ENCODE data around the gene NTN3. TPM values are rescaled to one million over a fixed set of nuclear protein-coding genes. Genes with fewer than 3 reads are reported as not detected.
A peak's percentile ranks its signal among the peaks of the same experiment; 100 is the strongest.

NTN3 gene
- total and polyA plus RNA-seq, 2 donors from 2014 or later, result 0.28 TPM; not detected in 1

DNA sequence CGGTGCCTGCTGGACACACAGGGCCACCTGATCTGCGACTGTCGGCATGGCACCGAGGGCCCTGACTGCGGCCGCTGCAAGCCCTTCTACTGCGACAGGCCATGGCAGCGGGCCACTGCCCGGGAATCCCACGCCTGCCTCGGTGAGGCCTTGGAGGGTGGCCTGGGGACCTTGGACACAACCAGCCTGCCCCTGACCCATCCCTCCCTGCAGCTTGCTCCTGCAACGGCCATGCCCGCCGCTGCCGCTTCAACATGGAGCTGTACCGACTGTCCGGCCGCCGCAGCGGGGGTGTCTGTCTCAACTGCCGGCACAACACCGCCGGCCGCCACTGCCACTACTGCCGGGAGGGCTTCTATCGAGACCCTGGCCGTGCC lies 1.4 kb downstream of the NTN3 start:
- intact Hi-C loops (cut with DNase I), result no loop called here
- no peak overlapping the region for H3K27ac ChIP-seq (ENCODE audit: low read depth in 2 of 2, low read length in 2 of 2)
- H3K4me3 ChIP-seq (ENCODE audit: low read length in 3 of 3), result no peak overlapping the region
- peaks cover 0 to 38% (median 3%) of the 10 kb centered on the region in 3 donors for H3K4me1 ChIP-seq (ENCODE audit: control insufficient read depth in 2 of 3, insufficient read depth in 2 of 3, low read depth in 1 of 3, low read length in 3 of 3)
- DNase-seq (peak in 1 of 5 donors; percentile 80), FAIRE-seq (no peak)
- no peaks in the 10 kb centered on the region for H3K36me3 ChIP-seq (ENCODE audit: control insufficient read depth in 2 of 3, insufficient read depth in 3 of 3, low read length in 3 of 3)
- TF ChIP-seq CTCF (IDR thresholded peaks at IDR 0.05; ENCODE audit: borderline replicate concordance, extremely low read depth, insufficient read depth), result no peak
- H3K27me3 ChIP-seq (ENCODE audit: control insufficient read depth, insufficient read depth, low read length), result no peaks in the 10 kb centered on the region
- H3K9ac ChIP-seq (ENCODE audit: low read length in 3 of 3), result no peak overlapping the region
- H3K9me3 ChIP-seq (ENCODE audit: control insufficient read depth in 2 of 3, insufficient read depth in 1 of 3, low read length in 3 of 3), result no peaks in the 10 kb centered on the region

DNA sequence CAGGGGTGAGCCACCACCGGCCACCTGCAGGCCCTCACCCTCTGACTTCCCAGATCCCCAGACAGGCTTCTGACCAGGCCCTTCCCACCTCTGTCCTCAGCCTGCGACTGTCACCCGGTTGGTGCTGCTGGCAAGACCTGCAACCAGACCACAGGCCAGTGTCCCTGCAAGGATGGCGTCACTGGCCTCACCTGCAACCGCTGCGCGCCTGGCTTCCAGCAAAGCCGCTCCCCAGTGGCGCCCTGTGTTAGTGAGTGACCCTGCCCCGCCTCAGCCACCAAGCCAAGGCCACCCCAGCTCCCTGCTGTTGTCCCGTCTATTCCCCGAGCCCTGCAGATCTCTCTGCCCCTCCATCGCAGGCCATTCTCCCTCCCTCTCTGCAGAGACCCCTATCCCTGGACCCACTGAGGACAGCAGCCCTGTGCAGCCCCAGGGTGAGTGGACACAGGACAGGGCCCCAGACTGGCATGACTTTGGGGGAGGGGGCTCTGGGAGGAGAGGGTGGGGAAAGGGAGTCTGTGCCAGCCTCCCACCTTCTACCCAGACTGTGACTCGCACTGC lies 1.9 kb downstream of the NTN3 start:
- H3K27me3 ChIP-seq (ENCODE audit: control insufficient read depth, insufficient read depth, low read length), result no peaks in the 10 kb centered on the region

DNA sequence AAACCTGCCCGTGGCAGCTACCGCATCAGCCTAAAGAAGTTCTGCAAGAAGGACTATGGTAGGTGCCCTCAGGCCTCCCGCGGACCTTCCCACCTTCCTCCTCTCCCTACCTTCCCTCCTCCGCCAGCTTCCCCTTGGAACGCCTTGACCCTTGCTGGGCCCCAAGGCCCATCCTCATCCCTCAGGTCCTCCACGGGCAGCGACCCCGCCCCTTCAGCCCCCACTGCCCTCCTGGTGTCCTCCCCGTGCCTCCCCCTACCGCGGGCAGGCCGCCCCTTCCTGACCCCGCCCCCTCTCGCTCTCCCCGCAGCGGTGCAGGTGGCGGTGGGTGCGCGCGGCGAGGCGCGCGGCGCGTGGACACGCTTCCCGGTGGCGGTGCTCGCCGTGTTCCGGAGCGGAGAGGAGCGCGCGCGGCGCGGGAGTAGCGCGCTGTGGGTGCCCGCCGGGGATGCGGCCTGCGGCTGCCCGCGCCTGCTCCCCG lies 2.4 kb downstream of the NTN3 start:
- Histone ChIP-seq H3K4me3 (ENCODE audit: low read length in 3 of 3) (peak overlapping the region in 1 of 3 donors; percentile 16), H3K9ac (ENCODE audit: low read length in 3 of 3) (no peak overlapping the region), H3K27me3 (ENCODE audit: control insufficient read depth, insufficient read depth, low read length) (no peaks in the 10 kb centered on the region), H3K27ac (ENCODE audit: low read depth in 2 of 2, low read length in 2 of 2) (no peak overlapping the region), H3K36me3 (ENCODE audit: control insufficient read depth in 2 of 3, insufficient read depth in 3 of 3, low read length in 3 of 3) (no peaks in the 10 kb centered on the region), H3K9me3 (ENCODE audit: control insufficient read depth in 2 of 3, insufficient read depth in 1 of 3, low read length in 3 of 3) (no peaks in the 10 kb centered on the region), H3K4me1 (ENCODE audit: control insufficient read depth in 2 of 3, insufficient read depth in 2 of 3, low read depth in 1 of 3, low read length in 3 of 3) (peaks cover 0 to 47% (median 12%) of the 10 kb centered on the region in 3 donors)
- FAIRE-seq (no peak), DNase-seq (peak in 3 of 5 donors; percentile 32 to 85 (median 84))
- intact Hi-C loops (cut with DNase I), result no loop called here
- TF ChIP-seq CTCF (IDR thresholded peaks at IDR 0.05; ENCODE audit: borderline replicate concordance, extremely low read depth, insufficient read depth), result no peak

More for the DNA sequence above, 1.9 kb downstream of the NTN3 start:
- no peak overlapping the region for H3K9ac ChIP-seq (ENCODE audit: low read length in 3 of 3)
- DNase-seq, result peak in 2 of 5 donors; percentile 68 to 81
- peaks cover 0 to 43% (median 8%) of the 10 kb centered on the region in 3 donors for H3K4me1 ChIP-seq (ENCODE audit: control insufficient read depth in 2 of 3, insufficient read depth in 2 of 3, low read depth in 1 of 3, low read length in 3 of 3)
- H3K36me3 ChIP-seq (ENCODE audit: control insufficient read depth in 2 of 3, insufficient read depth in 3 of 3, low read length in 3 of 3), result no peaks in the 10 kb centered on the region
- no peak for FAIRE-seq
- no peaks in the 10 kb centered on the region for H3K9me3 ChIP-seq (ENCODE audit: control insufficient read depth in 2 of 3, insufficient read depth in 1 of 3, low read length in 3 of 3)
- intact Hi-C loops (cut with DNase I), result no loop called here
- H3K4me3 ChIP-seq (ENCODE audit: low read length in 3 of 3), result no peak overlapping the region
- no peak overlapping the region for H3K27ac ChIP-seq (ENCODE audit: low read depth in 2 of 2, low read length in 2 of 2)
- no peak for TF ChIP-seq CTCF (IDR thresholded peaks at IDR 0.05; ENCODE audit: borderline replicate concordance, extremely low read depth, insufficient read depth)

All from kidney (tissue), 14 donors.